ENCODE data around the gene RAB7B.

- TF ChIP-seq REST (IDR thresholded peaks at IDR 0.05; ENCODE audit: insufficient read depth in 1 of 2, low read depth in 2 of 2, low read length in 2 of 2) (no peak), POLR2AphosphoS5 (IDR thresholded peaks at IDR 0.05; ENCODE audit: low read depth, low read length) (no peak), TAF1 (IDR thresholded peaks at IDR 0.05; ENCODE audit: borderline replicate concordance, insufficient read depth, low read length) (no peak)
Measured at GRCh38 chr1:206039046-206039973, 36.1 kb upstream of the RAB7B start.
